ENCODE results near the gene PDIA3. TPM values are rescaled to one million over a fixed set of nuclear protein-coding genes. Genes with fewer than 3 reads are reported as not detected.

Gene PDIA3
- total RNA-seq, 2 donors from 2014 or later: 80.7 to 89.3 TPM

GRCh38 chr15:43795997-43796396, 49.8 kb downstream of the PDIA3 start:
- Histone ChIP-seq H3K27me3 (no peaks in the 10 kb centered on the region), H3K27ac (no peak overlapping the region), H3K9me3 (no peaks in the 10 kb centered on the region), H3K4me3 (no peak overlapping the region), H3K36me3 (replicated peaks in 1 of 2; ENCODE audit: insufficient read depth in 1 of 2, low read depth in 2 of 2) (peaks cover 3 to 7% of the 10 kb centered on the region in 2 donors), H3K4me1 (peaks cover 73% of the 10 kb centered on the region)
- TF ChIP-seq CTCF (IDR thresholded peaks at IDR 0.05) (no peak), POLR2A (IDR thresholded peaks at IDR 0.05) (no peak)
- intact Hi-C loops (cut with DNase I): no loop called here
- DNase-seq: no peak
- no peak for ATAC-seq

- intact Hi-C loops (cut with DNase I): no loop called here
- Histone ChIP-seq H3K4me1 (peaks cover 74% of the 10 kb centered on the region), H3K27me3 (no peaks in the 10 kb centered on the region), H3K36me3 (replicated peaks in 1 of 2; ENCODE audit: insufficient read depth in 1 of 2, low read depth in 2 of 2) (peaks cover 3 to 7% of the 10 kb centered on the region in 2 donors), H3K9me3 (no peaks in the 10 kb centered on the region), H3K4me3 (no peak overlapping the region), H3K27ac (no peak overlapping the region)
- no peak for TF ChIP-seq CTCF (IDR thresholded peaks at IDR 0.05)
- TF ChIP-seq POLR2A (IDR thresholded peaks at IDR 0.05): no peak
- 86 to 92% methylated on average over 3 of the region's 3 CpGs for WGBS, 2 donors
- no peak for ATAC-seq
- no peak for DNase-seq
Observed at GRCh38 chr15:43796566-43796965, 50.3 kb downstream of the PDIA3 start.

- DNase-seq (peak in 2 of 4 donors; percentile 17 to 23), ATAC-seq (no peak)
- WGBS, 2 donors: 79 to 85% methylated on average over 15 to 16 of the region's 16 CpGs
- TF ChIP-seq CTCF (IDR thresholded peaks at IDR 0.05) (no peak), POLR2A (IDR thresholded peaks at IDR 0.05) (no peak)
- Histone ChIP-seq H3K27ac (peak overlapping the region; percentile 80 to 94 (median 86)), H3K9me3 (no peaks in the 10 kb centered on the region), H3K4me1 (peaks cover 66% of the 10 kb centered on the region), H3K36me3 (replicated peaks in 1 of 2; ENCODE audit: insufficient read depth in 1 of 2, low read depth in 2 of 2) (peaks cover 2 to 3% of the 10 kb centered on the region in 2 donors), H3K4me3 (no peak overlapping the region), H3K27me3 (no peaks in the 10 kb centered on the region)
- intact Hi-C loops (cut with DNase I): no loop called here
Observed at GRCh38 chr15:43799209-43799944, 53.1 kb downstream of the PDIA3 start.

- H3K4me1 ChIP-seq: peaks cover 60% of the 10 kb centered on the region
- ATAC-seq (peak; percentile 1), DNase-seq (no peak)
- no peak for TF ChIP-seq CTCF (IDR thresholded peaks at IDR 0.05)
- TF ChIP-seq POLR2A (IDR thresholded peaks at IDR 0.05): no peak
- peaks cover 0 to 3% of the 10 kb centered on the region in 2 donors for H3K36me3 ChIP-seq (replicated peaks in 1 of 2; ENCODE audit: insufficient read depth in 1 of 2, low read depth in 2 of 2)
- peak within 1 kb of the TSS; percentile 43 to 86 for H3K4me3 ChIP-seq
- no peaks in the 10 kb centered on the region for H3K27me3 ChIP-seq
- peak within 1 kb of the TSS; percentile 80 to 94 (median 86) for H3K27ac ChIP-seq
- H3K9me3 ChIP-seq: no peaks in the 10 kb centered on the region
- intact Hi-C loops (cut with DNase I): no loop called here
- WGBS, 2 donors: 90 to 97% methylated on average over 6 to 8 of the region's 8 CpGs
Observed at GRCh38 chr15:43799945-43800285, 53.7 kb downstream of the PDIA3 start, which contains the start of gene SERINC4. Gene SERINC4, minus strand, starts transcription at chr15:43800220. Its CDS starts 234 bp downstream, at chr15:43799986.
